HEK293 (cell line): ENCODE results near the gene HDHD5.

Experiments
- CTCF ChIA-PET: fragments of 350-600 bp; formaldehyde crosslinking; extraction: SDS; loops from one replicate; lab custom pipeline; 2021; ENCODE audit warnings: antibody characterized with exemption; lab: Yijun Ruan, JAX
- POLR2A ChIA-PET: fragments of 300-600 bp; formaldehyde crosslinking; extraction: SDS; loops from one replicate; lab custom pipeline; 2020; ENCODE audit warnings: antibody characterized with exemption, inconsistent platforms; lab: Yijun Ruan, JAX
- H3K27ac ChIP-seq: fragments of 200-500 bp; sonication (Bioruptor generic); 2 replicates; pipeline ENCODE4 v1.5.1; 2014; ENCODE audit warnings: low read depth, low read length, control low read depth, inconsistent platforms; ENCODE audit errors: extremely low read depth
- H3K36me3 ChIP-seq, 2 experiments: fragments of 200-500 bp in 1 of 2; sonication (Bioruptor generic) in 1 of 2; 1 replicate in 1 of 2; 2 replicates in 1 of 2; pipeline ENCODE4 v1.5.1; 2014 to 2017; ENCODE audit warnings: inconsistent platforms in 2 of 2, low read length in 2 of 2; ENCODE audit not compliant: control insufficient read depth in 2 of 2, insufficient read depth in 1 of 2
- H3K4me1 ChIP-seq: fragments of 200-500 bp; sonication (Bioruptor generic); 2 replicates; pipeline ENCODE4 v1.5.1; 2014; ENCODE audit warnings: mild to moderate bottlenecking, low read length, inconsistent platforms; ENCODE audit not compliant: control insufficient read depth, insufficient read depth
- H3K4me3 ChIP-seq: 2 replicates; pipeline ENCODE4 v1.5.1; 2011; ENCODE audit warnings: low read depth, mild to moderate bottlenecking, control low read depth, low read length, moderate library complexity
- H3K9me3 ChIP-seq: fragments of 200-500 bp; sonication (Bioruptor generic); 2 replicates; pipeline ENCODE4 v1.5.1; 2014; ENCODE audit warnings: low read depth, low read length, inconsistent platforms; ENCODE audit not compliant: control insufficient read depth, insufficient read depth
- FEZF1 ChIP-seq: fragments of 450-650 bp; formaldehyde crosslinking; IDR thresholded peaks from 2 replicates; pipeline ENCODE4 v1.5.1; 2016; ENCODE audit warnings: missing biosample characterization, missing genetic modification characterization
- GLI4 ChIP-seq: fragments of 450-650 bp; formaldehyde crosslinking; IDR thresholded peaks from 2 replicates; pipeline ENCODE4 v1.5.1; 2016; ENCODE audit warnings: missing biosample characterization, missing genetic modification characterization
- PBX3 ChIP-seq: sonication (generic); formaldehyde crosslinking; IDR thresholded peaks from 2 replicates; pipeline ENCODE4 v1.8.1; 2022; ENCODE audit warnings: mild to moderate bottlenecking, moderate library complexity, missing genetic modification reagents
- PRDM2 ChIP-seq: fragments of 450-650 bp; formaldehyde crosslinking; IDR thresholded peaks from 2 replicates; pipeline ENCODE4 v1.5.1; 2016; ENCODE audit warnings: missing biosample characterization, missing genetic modification characterization, borderline replicate concordance
- WT1 ChIP-seq: fragments of 450-650 bp; formaldehyde crosslinking; IDR thresholded peaks from 2 replicates; pipeline ENCODE4 v1.5.1; 2016; ENCODE audit warnings: missing biosample characterization, missing genetic modification characterization
- YY1 ChIP-seq: fragments of 450-650 bp; formaldehyde crosslinking; IDR thresholded peaks from 2 replicates; pipeline ENCODE4 v1.5.1; 2018; ENCODE audit warnings: missing biosample characterization, missing genetic modification characterization
- YY2 ChIP-seq: fragments of 450-650 bp; formaldehyde crosslinking; IDR thresholded peaks from 2 replicates; pipeline ENCODE4 v1.5.1; 2016; ENCODE audit warnings: missing biosample characterization, missing genetic modification characterization
- ZIC2 ChIP-seq: fragments of 450-650 bp; formaldehyde crosslinking; IDR thresholded peaks from 2 replicates; pipeline ENCODE4 v1.5.1; 2016; ENCODE audit warnings: missing biosample characterization, missing genetic modification characterization
- ZNF114 ChIP-seq: fragments of 450-650 bp; formaldehyde crosslinking; IDR thresholded peaks from 2 replicates; pipeline ENCODE4 v1.5.0; 2017; ENCODE audit warnings: missing biosample characterization, missing genetic modification characterization
- ZNF133 ChIP-seq: fragments of 450-650 bp; formaldehyde crosslinking; IDR thresholded peaks from 2 replicates; pipeline ENCODE4 v1.5.1; 2016; ENCODE audit warnings: missing biosample characterization, missing genetic modification characterization
- ZNF16 ChIP-seq: fragments of 450-650 bp; formaldehyde crosslinking; IDR thresholded peaks from 2 replicates; pipeline ENCODE4 v1.5.1; 2016; ENCODE audit warnings: low read depth, missing biosample characterization, missing genetic modification characterization
- ZNF169 ChIP-seq: fragments of 450-650 bp; formaldehyde crosslinking; IDR thresholded peaks from 2 replicates; pipeline ENCODE4 v1.5.1; 2016; ENCODE audit warnings: missing biosample characterization, missing genetic modification characterization
- ZNF211 ChIP-seq: fragments of 450-650 bp; formaldehyde crosslinking; IDR thresholded peaks from 2 replicates; pipeline ENCODE4 v1.5.1; 2016; ENCODE audit warnings: low read depth, missing biosample characterization, missing genetic modification characterization
- ZNF221 ChIP-seq: fragments of 450-650 bp; formaldehyde crosslinking; IDR thresholded peaks from 2 replicates; pipeline ENCODE4 v1.5.1; 2017; ENCODE audit warnings: missing biosample characterization, missing genetic modification characterization, borderline replicate concordance
- ZNF223 ChIP-seq: fragments of 450-650 bp; formaldehyde crosslinking; IDR thresholded peaks from 2 replicates; pipeline ENCODE4 v1.5.1; 2016; ENCODE audit warnings: missing biosample characterization, missing genetic modification characterization
- ZNF266 ChIP-seq: fragments of 450-650 bp; formaldehyde crosslinking; IDR thresholded peaks from 2 replicates; pipeline ENCODE4 v1.5.1; 2016; ENCODE audit warnings: missing biosample characterization, missing genetic modification characterization, low read depth
- ZNF433 ChIP-seq: fragments of 450-650 bp; formaldehyde crosslinking; IDR thresholded peaks from 2 replicates; pipeline ENCODE4 v1.5.1; 2016; ENCODE audit warnings: missing biosample characterization, missing genetic modification characterization, low read depth
- ZNF521 ChIP-seq: fragments of 450-650 bp; formaldehyde crosslinking; IDR thresholded peaks from 2 replicates; pipeline ENCODE4 v1.5.1; 2017; ENCODE audit warnings: missing biosample characterization, mild to moderate bottlenecking, missing genetic modification characterization
- ZNF529 ChIP-seq: fragments of 450-650 bp; formaldehyde crosslinking; IDR thresholded peaks from 2 replicates; pipeline ENCODE4 v1.5.1; 2017; ENCODE audit warnings: missing genetic modification characterization, missing biosample characterization; ENCODE audit not compliant: insufficient replicate concordance
- ZNF555 ChIP-seq: fragments of 450-650 bp; formaldehyde crosslinking; conservative IDR thresholded peaks from 2 replicates; pipeline ENCODE4 v1.5.1; 2017; ENCODE audit warnings: missing biosample characterization, mild to moderate bottlenecking, missing genetic modification characterization, inconsistent platforms
- ZNF571 ChIP-seq: fragments of 450-650 bp; formaldehyde crosslinking; IDR thresholded peaks from 2 replicates; pipeline ENCODE4 v1.5.0; 2017; ENCODE audit warnings: missing biosample characterization, missing genetic modification characterization
- ZNF610 ChIP-seq: fragments of 450-650 bp; formaldehyde crosslinking; IDR thresholded peaks from 2 replicates; pipeline ENCODE4 v1.5.1; 2016; ENCODE audit warnings: missing biosample characterization, missing genetic modification characterization, borderline replicate concordance
- ZNF639 ChIP-seq: fragments of 450-650 bp; formaldehyde crosslinking; IDR thresholded peaks from 2 replicates; pipeline ENCODE4 v1.5.1; 2016; ENCODE audit warnings: missing biosample characterization, missing genetic modification characterization
- ZNF658 ChIP-seq: fragments of 450-650 bp; formaldehyde crosslinking; IDR thresholded peaks from 2 replicates; pipeline ENCODE4; 2016; ENCODE audit warnings: missing biosample characterization, missing genetic modification characterization
- ZNF777 ChIP-seq: fragments of 450-650 bp; formaldehyde crosslinking; IDR thresholded peaks from 2 replicates; pipeline ENCODE4 v1.5.1; 2017; ENCODE audit warnings: missing biosample characterization, missing genetic modification characterization, borderline replicate concordance
- ZNF785 ChIP-seq: fragments of 450-650 bp; formaldehyde crosslinking; IDR thresholded peaks from 2 replicates; pipeline ENCODE4 v1.5.1; 2016; ENCODE audit warnings: missing biosample characterization, missing genetic modification characterization
- ZNF837 ChIP-seq: fragments of 450-650 bp; formaldehyde crosslinking; IDR thresholded peaks from 2 replicates; pipeline ENCODE4 v1.5.1; 2016; ENCODE audit warnings: missing biosample characterization, missing genetic modification characterization
- ZNF843 ChIP-seq: fragments of 450-650 bp; formaldehyde crosslinking; IDR thresholded peaks from 2 replicates; pipeline ENCODE4 v1.5.1; 2016; ENCODE audit warnings: missing biosample characterization, missing genetic modification characterization
- ZXDB ChIP-seq: fragments of 450-650 bp; formaldehyde crosslinking; IDR thresholded peaks from 2 replicates; pipeline ENCODE4 v1.5.1; 2016; ENCODE audit warnings: missing biosample characterization, missing genetic modification characterization

Gene HDHD5

GRCh38 chr22:17117890-17118289 is 41.2 kb downstream of the HDHD5 start:
- Histone ChIP-seq H3K4me1 (no peaks in the 10 kb centered on the region), H3K4me3 (no peak overlapping the region), H3K27ac (no peak overlapping the region), H3K36me3 (no peaks in the 10 kb centered on the region), H3K9me3 (no peaks in the 10 kb centered on the region)
- ChIA-PET CTCF (interaction anchor here (0.6 to 2.3 kb wide), 6 partner anchors 21 to 633 kb away, joined by 3 to 6 read pairs (median 4); no protein-coding TSS in a partner anchor), POLR2A (no interaction called here)
- TF ChIP-seq FEZF1 (no peak), ZNF837 (tag by site-specific recombination) (no peak), GLI4 (tag by site-specific recombination) (no peak), ZNF221 (tag by site-specific recombination) (no peak), ZNF610 (tag by site-specific recombination) (no peak), ZXDB (no peak), ZNF169 (no peak), ZNF114 (no peak), ZIC2 (no peak), PBX3 (no peak), ZNF529 (tag by site-specific recombination) (no peak), ZNF639 (tag by site-specific recombination) (no peak)

- CTCF ChIA-PET = interaction anchor here (0.6 to 2.3 kb wide), 4 partner anchors 20 to 633 kb away, joined by 3 to 6 read pairs (median 4); no protein-coding TSS in a partner anchor
- TF ChIP-seq ZNF211 (tag by site-specific recombination) (no peak), ZNF610 (tag by site-specific recombination) (no peak), ZNF785 (tag by site-specific recombination) (no peak), ZNF266 (tag by site-specific recombination) (no peak), ZNF658 (tag by site-specific recombination) (no peak), YY2 (tag by site-specific recombination) (no peak), ZNF843 (tag by site-specific recombination) (no peak), ZNF521 (tag by site-specific recombination) (no peak), ZNF223 (tag by site-specific recombination) (no peak), PRDM2 (tag by site-specific recombination) (no peak), WT1 (tag by site-specific recombination) (no peak), ZNF777 (tag by site-specific recombination) (no peak), ZNF433 (no peak), ZNF555 (tag by site-specific recombination) (no peak), ZNF571 (tag by site-specific recombination) (no peak), YY1 (no peak), ZNF16 (no peak), ZNF133 (tag by site-specific recombination) (no peak)
- TF ChIP-seq, all 188 proteins: peak for 0
Observed at GRCh38 chr22:17117400-17117799, 41.7 kb downstream of the HDHD5 start.

More at GRCh38 chr22:17117400-17117799, 41.7 kb downstream of the HDHD5 start:
- Histone ChIP-seq H3K9me3 (no peaks in the 10 kb centered on the region), H3K36me3 (no peaks in the 10 kb centered on the region), H3K27ac (no peak overlapping the region), H3K4me1 (no peaks in the 10 kb centered on the region), H3K4me3 (no peak overlapping the region)
- POLR2A ChIA-PET = interaction anchor here (2.1 kb wide), 1 partner anchor 55 kb away, joined by 5 read pairs; no protein-coding TSS in a partner anchor
